H9 (cell line): Measurements from ENCODE around the gene C20orf144. TPM values are rescaled to one million over a fixed set of nuclear protein-coding genes. Genes with fewer than 3 reads are reported as not detected.

Source experiments
- DNase-seq: peaks from one replicate; pipeline ENCODE4 v3.0.0-alpha.2; 2017
- H2AFZ ChIP-seq: one replicate; pipeline ENCODE4 v1.6.1; 2013; ENCODE audit warnings: mild to moderate bottlenecking, low read length, control low read depth, moderate library complexity
- H2AK5ac ChIP-seq: 2 replicates; pipeline ENCODE4 v1.6.1; 2013; ENCODE audit warnings: low read length, control low read depth, mixed read lengths; ENCODE audit not compliant: insufficient read length
- H2BK120ac ChIP-seq: one replicate; pipeline ENCODE4 v1.6.1; 2013; ENCODE audit warnings: low read depth, mild to moderate bottlenecking, low read length, control low read depth, inconsistent platforms; ENCODE audit not compliant: poor library complexity, severe bottlenecking
- H2BK12ac ChIP-seq: 2 replicates; pipeline ENCODE4 v1.6.1; 2013; ENCODE audit warnings: low read length, control low read depth, mixed read lengths, low read depth; ENCODE audit not compliant: insufficient read length
- H2BK15ac ChIP-seq: 2 replicates; pipeline ENCODE4 v1.6.1; 2013; ENCODE audit warnings: low read depth, low read length, control low read depth
- H2BK20ac ChIP-seq: one replicate; pipeline ENCODE4 v1.6.1; 2013; ENCODE audit warnings: low read depth, mild to moderate bottlenecking, low read length, control low read depth, inconsistent platforms; ENCODE audit not compliant: poor library complexity, severe bottlenecking
- H2BK5ac ChIP-seq: 2 replicates; pipeline ENCODE4 v1.6.1; 2013; ENCODE audit warnings: low read length, control low read depth, mixed read lengths; ENCODE audit not compliant: insufficient read length
- H3K14ac ChIP-seq: 2 replicates; pipeline ENCODE4 v1.6.1; 2013; ENCODE audit warnings: low read length, control low read depth; ENCODE audit not compliant: insufficient read depth
- H3K18ac ChIP-seq: 2 replicates; pipeline ENCODE4 v1.6.1; 2013; ENCODE audit warnings: low read depth, mild to moderate bottlenecking, mixed read lengths, low read length, control low read depth; ENCODE audit not compliant: insufficient read length
- H3K23ac ChIP-seq: 2 replicates; pipeline ENCODE4 v1.6.1; 2013; ENCODE audit warnings: low read length, control low read depth, mixed read lengths, low read depth; ENCODE audit not compliant: insufficient read length
- H3K23me2 ChIP-seq: 2 replicates; pipeline ENCODE4 v1.6.1; 2013; ENCODE audit warnings: low read depth, mild to moderate bottlenecking, mixed read lengths, low read length, control low read depth; ENCODE audit not compliant: insufficient read length, poor library complexity, severe bottlenecking
- H3K27ac ChIP-seq: 2 replicates; pipeline ENCODE4 v1.5.1; 2013; ENCODE audit warnings: low read length, control low read depth, mixed read lengths, low read depth; ENCODE audit not compliant: insufficient read length
- H3K27me3 ChIP-seq: 2 replicates; pipeline ENCODE4 v1.6.1; 2013; ENCODE audit warnings: low read length, control low read depth, inconsistent platforms; ENCODE audit not compliant: insufficient read depth
- H3K4ac ChIP-seq: 2 replicates; pipeline ENCODE4 v1.6.1; 2013; ENCODE audit warnings: low read depth, mild to moderate bottlenecking, control low read depth, inconsistent platforms, low read length, moderate library complexity
- H3K4me1 ChIP-seq: 2 replicates; pipeline ENCODE4 v1.6.1; 2013; ENCODE audit warnings: low read length, control low read depth, inconsistent platforms; ENCODE audit not compliant: insufficient read depth
- H3K4me2 ChIP-seq: 2 replicates; pipeline ENCODE4 v1.6.1; 2013; ENCODE audit warnings: low read length, control low read depth, mixed read lengths; ENCODE audit not compliant: insufficient read length, insufficient read depth
- H3K56ac ChIP-seq: 2 replicates; pipeline ENCODE4 v1.6.1; 2013; ENCODE audit warnings: low read depth, mild to moderate bottlenecking, mixed read lengths, low read length, control low read depth; ENCODE audit not compliant: insufficient read length
- H3K79me1 ChIP-seq: 2 replicates; pipeline ENCODE4 v1.6.1; 2013; ENCODE audit warnings: low read depth, mild to moderate bottlenecking, moderate library complexity, low read length, control low read depth, inconsistent platforms; ENCODE audit not compliant: insufficient read depth, poor library complexity, severe bottlenecking
- H3K79me2 ChIP-seq: 2 replicates; pipeline ENCODE4 v1.6.1; 2013; ENCODE audit warnings: low read length, control low read depth, inconsistent platforms; ENCODE audit not compliant: insufficient read depth
- H3K9ac ChIP-seq: 2 replicates; pipeline ENCODE4 v1.6.1; 2013; ENCODE audit warnings: low read length, control low read depth, mixed read lengths; ENCODE audit not compliant: insufficient read length; ENCODE audit errors: extremely low read depth
- H3K9me3 ChIP-seq: one replicate; pipeline ENCODE4 v1.6.1; 2013; ENCODE audit warnings: low read depth, low read length, inconsistent platforms; ENCODE audit not compliant: control insufficient read depth
- H3T11ph ChIP-seq: one replicate; pipeline ENCODE4 v1.6.1; 2013; ENCODE audit warnings: mild to moderate bottlenecking, low read length, control low read depth, inconsistent platforms
- H4K20me1 ChIP-seq: one replicate; pipeline ENCODE4 v1.6.1; 2013; ENCODE audit not compliant: control insufficient read depth, insufficient read length, insufficient read depth
- H4K5ac ChIP-seq: 2 replicates; pipeline ENCODE4 v1.6.1; 2013; ENCODE audit warnings: low read depth, mild to moderate bottlenecking, mixed read lengths, low read length, control low read depth; ENCODE audit not compliant: insufficient read length
- H4K8ac ChIP-seq: replicated peaks from 2 replicates; pipeline ENCODE4 v1.6.1; 2013; ENCODE audit warnings: low read length, control low read depth, mixed read lengths, low read depth; ENCODE audit not compliant: insufficient read length
- H4K91ac ChIP-seq: 2 replicates; pipeline ENCODE4 v1.6.1; 2013; ENCODE audit warnings: low read depth, mild to moderate bottlenecking, moderate library complexity, mixed read lengths, low read length, control low read depth; ENCODE audit not compliant: insufficient read length
- H3K27ac Mint-ChIP-seq, 3 experiments: 2 replicates in 2 of 3; 3 replicates in 1 of 3; pipeline ENCODE4 v1.8.0; 2020 to 2021; ENCODE audit warnings: mixed read lengths in 3 of 3, mild to moderate bottlenecking in 1 of 3, moderate library complexity in 1 of 3
- H3K27me3 Mint-ChIP-seq: 2 replicates; pipeline ENCODE4 v1.8.0; 2021; ENCODE audit warnings: low read depth, mild to moderate bottlenecking, moderate library complexity, mixed read lengths
- H3K36me3 Mint-ChIP-seq, 3 experiments: 2 replicates in 2 of 3; 3 replicates in 1 of 3; pipeline ENCODE4 v1.8.0; 2020 to 2021; ENCODE audit warnings: low read depth in 3 of 3, mixed read lengths in 3 of 3; ENCODE audit not compliant: insufficient read depth in 1 of 3
- H3K4me1 Mint-ChIP-seq, 2 experiments: 2 replicates each; pipeline ENCODE4 v1.8.0; 2020; ENCODE audit warnings: mixed read lengths in 2 of 2
- H3K4me3 Mint-ChIP-seq, 2 experiments: 2 replicates in 1 of 2; 3 replicates in 1 of 2; pipeline ENCODE4 v1.8.0; 2020 to 2021; ENCODE audit warnings: mild to moderate bottlenecking in 2 of 2, mixed read lengths in 2 of 2, moderate library complexity in 1 of 2
- H3K9me3 Mint-ChIP-seq, 2 experiments: 2 replicates in 1 of 2; 3 replicates in 1 of 2; pipeline ENCODE4 v1.8.0; 2020; ENCODE audit warnings: mild to moderate bottlenecking in 2 of 2, mixed read lengths in 2 of 2, moderate library complexity in 1 of 2
- CTCF ChIP-seq: fragments of 200-600 bp; sonication (generic); conservative IDR thresholded peaks from 3 replicates; pipeline ENCODE4 v1.8.0; 2021; ENCODE audit warnings: antibody characterized with exemption, mild to moderate bottlenecking
- WGBS: extraction: QIAGEN DNeasy Blood & Tissue Kit; methylation state at CpG from one replicate; pipeline ENCODE4 v1.1.7; 2013; ENCODE audit warnings: missing lambda C conversion rate, low lambda C conversion rate, mixed read lengths; ENCODE audit not compliant: insufficient read length; ENCODE audit errors: extremely low coverage; 5-methylcytosine and 5-hydroxymethylcytosine counted together
- total RNA-seq: library from RNA; stranded (reverse); gene quantifications from 2 replicates; pipeline ENCODE4 v1.2.1, GENCODE V29; 2021

The C20orf144 gene
- total RNA-seq, 1 experiment from 2014 or later: 0.26 TPM

GRCh38 chr20:33645072-33645358 lies 17.1 kb upstream of the C20orf144 start:
- H4K5ac ChIP-seq: no peak overlapping the region
- no peak overlapping the region for H3T11ph ChIP-seq
- H3K9ac ChIP-seq: no peak overlapping the region
- H3K4ac ChIP-seq: no peak overlapping the region
- no peak overlapping the region for H3K23ac ChIP-seq
- H2BK120ac ChIP-seq: no peak overlapping the region
- H3K18ac ChIP-seq: no peak overlapping the region
- no peak overlapping the region for H3K56ac ChIP-seq
- H2BK5ac ChIP-seq: no peak overlapping the region
- H3K14ac ChIP-seq: no peak overlapping the region
- no peak overlapping the region for H2BK20ac ChIP-seq
- H3K9me3 ChIP-seq: no peaks in the 10 kb centered on the region
- TF ChIP-seq CTCF: no peak
- no peak overlapping the region for H2AK5ac ChIP-seq
- no peak for DNase-seq
- no peak overlapping the region for H2BK15ac ChIP-seq
- no peak overlapping the region for H4K8ac ChIP-seq
- no peaks in the 10 kb centered on the region for H3K79me1 ChIP-seq
- H3K79me2 ChIP-seq: no peaks in the 10 kb centered on the region
- WGBS: no CpG with 5 or more reads among the region's 4 CpGs
- Mint-ChIP-seq H3K4me1 (peaks cover 9 to 10% of the 10 kb centered on the region in 2 experiments), H3K27ac (peak overlapping the region in 1 of 3 experiments; percentile 62; a peak in 1 of 7 replicates), H3K4me3 (no peak overlapping the region), H3K36me3 (peaks cover 15 to 52% (median 33%) of the 10 kb centered on the region in 3 experiments; a peak in 6 of 7 replicates), H3K27me3 (no peaks in the 10 kb centered on the region; the same call in 1 of the 2 replicates), H3K9me3 (no peaks in the 10 kb centered on the region)
- H2BK12ac ChIP-seq: no peak overlapping the region
- no peak overlapping the region for H2AFZ ChIP-seq
- H3K4me2 ChIP-seq: no peak overlapping the region
- no peaks in the 10 kb centered on the region for H3K23me2 ChIP-seq
- H4K20me1 ChIP-seq: no peaks in the 10 kb centered on the region
- H3K4me1 ChIP-seq: no peaks in the 10 kb centered on the region
- H3K27ac ChIP-seq: no peak overlapping the region
- H3K27me3 ChIP-seq: no peaks in the 10 kb centered on the region
- no peak overlapping the region for H4K91ac ChIP-seq
